ENCODE measurements around the gene PGLYRP2. TPM values are rescaled to one million over a fixed set of nuclear protein-coding genes. Genes with fewer than 3 reads are reported as not detected.
"Not testable (repeated sequence)": the region's sequence is repeated elsewhere in the genome, so short reads cannot be mapped to it uniquely, and the experiment has no call there.

The PGLYRP2 gene
- polyA plus RNA-seq, 2 donors = 0.02 TPM; not detected in 1

DNA sequence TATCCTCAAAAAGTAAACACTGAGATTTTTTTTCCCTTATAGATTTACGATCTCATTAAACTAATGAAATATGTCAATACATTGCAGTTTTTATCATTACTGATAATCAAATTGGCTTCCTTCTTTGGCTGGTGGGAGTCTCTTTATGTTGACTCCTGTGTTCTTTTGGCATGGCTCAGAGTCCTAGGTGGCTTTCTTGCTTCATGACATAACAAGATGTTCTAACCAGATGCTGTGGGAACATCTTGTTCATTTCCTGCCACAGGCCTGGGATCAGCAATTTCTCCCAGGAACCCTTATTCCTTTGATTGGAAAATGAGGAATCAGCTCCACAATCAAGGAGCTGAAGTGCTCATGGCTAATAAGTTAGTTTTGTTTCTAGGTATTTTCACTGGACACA, 15.8 kb upstream of the PGLYRP2 start:
- Histone ChIP-seq H3K27me3 (ENCODE audit: control insufficient read depth in 1 of 2, insufficient read depth in 2 of 2, low read length in 2 of 2) (no peaks in the 10 kb centered on the region), H3K4me3 (ENCODE audit: low read depth in 1 of 2, low read length in 2 of 2) (no peak overlapping the region), H3K36me3 (ENCODE audit: control insufficient read depth in 2 of 2, insufficient read depth in 2 of 2, low read length in 1 of 2) (no peaks in the 10 kb centered on the region), H3K27ac (ENCODE audit: low read depth in 2 of 2, low read length in 1 of 2) (no peak overlapping the region), H3K4me1 (ENCODE audit: control insufficient read depth in 2 of 2, insufficient read depth in 2 of 2, low read length in 1 of 2) (no peaks in the 10 kb centered on the region), H3K9me3 (ENCODE audit: control insufficient read depth in 2 of 2, insufficient read depth in 1 of 2, low read depth in 1 of 2, low read length in 1 of 2) (no peaks in the 10 kb centered on the region)
- WGBS, 2 donors = 88 to 90% methylated on average over 1 of the region's 1 CpG

DNA sequence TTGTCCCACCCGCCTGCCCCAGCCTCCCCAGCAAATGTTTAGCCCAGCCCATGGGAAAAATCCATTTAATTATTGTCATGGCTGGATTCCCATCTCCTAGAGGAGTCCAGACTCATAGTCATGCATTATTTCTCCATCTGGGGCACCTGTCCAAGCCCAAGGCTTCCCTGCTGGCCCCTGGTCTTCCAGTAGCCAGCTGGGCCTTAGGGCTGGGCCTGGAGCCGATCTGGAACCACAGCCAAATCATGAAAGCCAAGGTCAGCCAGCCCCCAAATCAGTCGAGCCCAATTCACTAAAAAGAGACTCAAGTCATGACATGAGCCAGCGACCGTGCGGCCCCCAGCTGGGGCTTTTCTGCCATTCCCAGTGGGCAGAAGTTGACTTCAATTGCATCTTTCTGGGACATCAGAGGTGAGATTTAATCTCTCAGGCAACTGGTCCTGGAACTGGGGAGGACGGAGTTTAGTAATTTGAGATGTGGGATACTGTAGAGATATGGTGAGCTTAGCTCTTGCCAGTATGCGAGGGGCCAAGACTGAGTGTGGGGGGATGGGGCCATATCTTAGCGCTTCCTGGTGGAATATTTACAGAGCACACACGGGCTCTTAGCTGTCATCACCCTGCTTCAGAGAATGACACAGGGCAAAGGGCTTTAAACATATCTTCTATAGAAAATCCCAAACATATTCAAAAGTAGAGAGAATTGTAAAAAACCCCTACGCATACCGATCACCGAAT, 9.4 kb upstream of the PGLYRP2 start:
- H3K4me1 ChIP-seq (ENCODE audit: control insufficient read depth in 2 of 2, insufficient read depth in 2 of 2, low read length in 1 of 2) = no peaks in the 10 kb centered on the region
- no peak overlapping the region for H3K4me3 ChIP-seq (ENCODE audit: low read depth in 1 of 2, low read length in 2 of 2)
- no peaks in the 10 kb centered on the region for H3K9me3 ChIP-seq (ENCODE audit: control insufficient read depth in 2 of 2, insufficient read depth in 1 of 2, low read depth in 1 of 2, low read length in 1 of 2)
- H3K36me3 ChIP-seq (ENCODE audit: control insufficient read depth in 2 of 2, insufficient read depth in 2 of 2, low read length in 1 of 2) = no peaks in the 10 kb centered on the region
- no peaks in the 10 kb centered on the region for H3K27me3 ChIP-seq (ENCODE audit: control insufficient read depth in 1 of 2, insufficient read depth in 2 of 2, low read length in 2 of 2)
- WGBS, 2 donors = 68 to 71% methylated on average over 13 of the region's 13 CpGs
- no peak overlapping the region for H3K27ac ChIP-seq (ENCODE audit: low read depth in 2 of 2, low read length in 1 of 2)

DNA sequence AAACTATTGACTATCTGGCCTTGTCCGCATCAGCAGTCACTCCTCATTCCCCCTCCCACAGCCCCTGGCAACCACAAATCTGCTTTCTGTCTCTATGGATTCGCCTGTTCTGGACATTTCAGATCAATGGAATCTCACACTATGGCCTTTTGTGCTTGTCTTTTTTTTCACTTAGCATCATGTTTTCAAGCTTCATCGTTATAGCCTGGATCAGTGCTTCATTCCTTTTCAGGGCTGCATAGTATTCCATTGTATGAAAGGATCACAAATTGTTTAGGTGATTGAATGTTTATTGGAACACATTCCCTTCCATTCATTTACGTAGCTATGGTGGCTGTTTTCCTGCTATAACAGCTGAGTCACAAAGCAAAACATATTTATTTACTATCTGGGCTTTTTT, 7.7 kb upstream of the PGLYRP2 start:
- no peaks in the 10 kb centered on the region for H3K4me1 ChIP-seq (ENCODE audit: control insufficient read depth in 2 of 2, insufficient read depth in 2 of 2, low read length in 1 of 2)
- no peaks in the 10 kb centered on the region for H3K27me3 ChIP-seq (ENCODE audit: control insufficient read depth in 1 of 2, insufficient read depth in 2 of 2, low read length in 2 of 2)
- WGBS, 2 donors = 94 to 96% methylated on average over 4 of the region's 4 CpGs
- no peak overlapping the region for H3K27ac ChIP-seq (ENCODE audit: low read depth in 2 of 2, low read length in 1 of 2)
- H3K4me3 ChIP-seq (ENCODE audit: low read depth in 1 of 2, low read length in 2 of 2) = no peak overlapping the region
- no peaks in the 10 kb centered on the region for H3K9me3 ChIP-seq (ENCODE audit: control insufficient read depth in 2 of 2, insufficient read depth in 1 of 2, low read depth in 1 of 2, low read length in 1 of 2)
- no peaks in the 10 kb centered on the region for H3K36me3 ChIP-seq (ENCODE audit: control insufficient read depth in 2 of 2, insufficient read depth in 2 of 2, low read length in 1 of 2)

DNA sequence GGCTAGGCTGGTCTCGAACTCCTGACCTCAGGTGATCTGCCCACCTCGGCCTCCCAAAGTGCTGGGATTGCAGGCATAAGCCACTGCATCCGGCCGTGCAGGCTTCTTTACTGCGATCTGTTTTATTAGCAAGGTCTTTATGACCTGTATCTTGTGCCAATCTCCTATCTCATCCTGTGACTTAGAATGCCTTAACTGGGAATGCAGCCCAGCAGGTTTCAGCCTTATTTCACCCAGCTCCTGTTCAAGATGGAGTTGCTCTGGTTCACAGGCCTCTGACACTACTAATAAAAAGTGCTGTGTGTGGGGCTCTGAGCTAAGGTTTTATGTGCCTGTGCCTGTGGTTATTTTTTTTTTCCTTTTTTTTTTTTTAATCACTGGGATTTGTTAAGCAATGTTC, 6.5 kb upstream of the PGLYRP2 start:
- not testable (repeated sequence) for H3K4me1 ChIP-seq (ENCODE audit: control insufficient read depth in 2 of 2, insufficient read depth in 2 of 2, low read length in 1 of 2); H3K4me3 ChIP-seq (ENCODE audit: low read depth in 1 of 2, low read length in 2 of 2); H3K36me3 ChIP-seq (ENCODE audit: control insufficient read depth in 2 of 2, insufficient read depth in 2 of 2, low read length in 1 of 2); H3K27me3 ChIP-seq (ENCODE audit: control insufficient read depth in 1 of 2, insufficient read depth in 2 of 2, low read length in 2 of 2); H3K27ac ChIP-seq (ENCODE audit: low read depth in 2 of 2, low read length in 1 of 2); H3K9me3 ChIP-seq (ENCODE audit: control insufficient read depth in 2 of 2, insufficient read depth in 1 of 2, low read depth in 1 of 2, low read length in 1 of 2)
- WGBS, 2 donors = 76 to 91% methylated on average over 5 of the region's 5 CpGs

DNA sequence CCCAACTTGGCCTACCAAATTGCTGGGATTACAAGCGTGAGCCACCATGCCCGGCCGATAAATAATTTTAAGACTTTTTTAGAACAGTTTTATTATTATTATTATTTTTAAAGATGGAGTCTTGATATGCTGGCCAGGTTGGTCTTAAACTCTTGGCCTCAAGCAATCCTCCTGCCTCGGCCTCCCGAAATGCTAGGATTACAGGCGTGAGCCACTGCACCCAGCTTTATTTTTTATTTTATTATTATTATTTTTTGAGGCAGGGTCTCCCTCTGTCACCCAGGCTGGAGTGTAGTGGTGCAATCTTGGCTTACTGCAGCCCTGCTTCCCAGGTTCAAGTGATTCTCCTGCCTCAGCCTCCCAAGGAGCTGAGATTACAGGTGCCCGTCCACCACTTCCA, 1.7 kb upstream of the PGLYRP2 start:
- not testable (repeated sequence) for H3K4me3 ChIP-seq (ENCODE audit: low read depth in 1 of 2, low read length in 2 of 2); H3K4me1 ChIP-seq (ENCODE audit: control insufficient read depth in 2 of 2, insufficient read depth in 2 of 2, low read length in 1 of 2); H3K27ac ChIP-seq (ENCODE audit: low read depth in 2 of 2, low read length in 1 of 2); H3K9me3 ChIP-seq (ENCODE audit: control insufficient read depth in 2 of 2, insufficient read depth in 1 of 2, low read depth in 1 of 2, low read length in 1 of 2); H3K27me3 ChIP-seq (ENCODE audit: control insufficient read depth in 1 of 2, insufficient read depth in 2 of 2, low read length in 2 of 2); H3K36me3 ChIP-seq (ENCODE audit: control insufficient read depth in 2 of 2, insufficient read depth in 2 of 2, low read length in 1 of 2)
- WGBS, 2 donors = 89 to 92% methylated on average over 7 of the region's 7 CpGs

DNA sequence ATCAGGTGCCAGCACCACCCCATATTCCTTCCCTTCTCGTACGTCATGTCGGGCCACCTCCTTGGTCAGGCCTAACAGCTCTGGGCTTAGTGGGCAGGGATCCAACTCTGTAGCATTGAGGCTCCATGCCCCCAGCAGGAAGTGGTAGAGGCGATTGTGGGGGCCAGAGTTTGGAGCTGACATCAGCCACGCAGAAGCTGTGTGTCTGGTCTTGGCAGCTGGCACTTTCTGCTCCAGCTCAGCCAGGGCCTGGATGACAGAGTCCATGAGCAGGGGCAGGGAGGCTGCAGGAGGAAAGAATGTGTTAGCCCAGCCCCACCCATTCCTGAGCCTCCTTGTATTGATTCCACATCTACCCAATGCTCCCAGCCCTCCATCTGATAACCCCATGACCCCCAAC, 3.0 kb downstream of the PGLYRP2 start:
- Histone ChIP-seq H3K27me3 (ENCODE audit: control insufficient read depth in 1 of 2, insufficient read depth in 2 of 2, low read length in 2 of 2) (no peaks in the 10 kb centered on the region), H3K36me3 (ENCODE audit: control insufficient read depth in 2 of 2, insufficient read depth in 2 of 2, low read length in 1 of 2) (no peaks in the 10 kb centered on the region), H3K9me3 (ENCODE audit: control insufficient read depth in 2 of 2, insufficient read depth in 1 of 2, low read depth in 1 of 2, low read length in 1 of 2) (no peaks in the 10 kb centered on the region), H3K27ac (ENCODE audit: low read depth in 2 of 2, low read length in 1 of 2) (no peak overlapping the region), H3K4me3 (ENCODE audit: low read depth in 1 of 2, low read length in 2 of 2) (no peak overlapping the region), H3K4me1 (ENCODE audit: control insufficient read depth in 2 of 2, insufficient read depth in 2 of 2, low read length in 1 of 2) (peaks cover 0 to 4% of the 10 kb centered on the region in 2 donors)
- 55 to 76% methylated on average over 5 of the region's 5 CpGs for WGBS, 2 donors

DNA sequence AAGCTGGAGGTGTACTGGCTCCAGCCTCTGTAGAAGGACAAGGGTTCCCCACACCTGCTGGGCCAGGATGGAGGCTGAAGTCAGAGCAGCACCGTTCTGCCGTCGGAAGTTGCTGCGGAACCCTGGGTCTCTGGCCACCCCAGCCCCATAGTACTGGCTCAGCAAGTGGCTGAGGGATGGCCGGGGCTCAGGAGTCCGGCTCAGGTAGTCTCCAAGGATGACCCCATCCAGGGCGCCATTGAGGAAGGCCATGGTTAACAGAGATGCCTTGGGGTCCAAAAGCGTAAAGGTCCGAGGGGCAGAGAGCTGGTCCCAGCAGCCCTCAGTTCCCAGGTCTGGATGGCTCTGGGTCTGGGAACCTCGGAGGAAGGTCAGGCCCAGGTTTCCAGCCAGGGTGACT, 3.7 kb downstream of the PGLYRP2 start:
- peaks cover 0 to 4% of the 10 kb centered on the region in 2 donors for H3K4me1 ChIP-seq (ENCODE audit: control insufficient read depth in 2 of 2, insufficient read depth in 2 of 2, low read length in 1 of 2)
- no peak overlapping the region for H3K27ac ChIP-seq (ENCODE audit: low read depth in 2 of 2, low read length in 1 of 2)
- H3K36me3 ChIP-seq (ENCODE audit: control insufficient read depth in 2 of 2, insufficient read depth in 2 of 2, low read length in 1 of 2) = no peaks in the 10 kb centered on the region
- H3K4me3 ChIP-seq (ENCODE audit: low read depth in 1 of 2, low read length in 2 of 2) = no peak overlapping the region
- 94 to 96% methylated on average over 10 of the region's 10 CpGs for WGBS, 2 donors
- H3K9me3 ChIP-seq (ENCODE audit: control insufficient read depth in 2 of 2, insufficient read depth in 1 of 2, low read depth in 1 of 2, low read length in 1 of 2) = no peaks in the 10 kb centered on the region
- no peaks in the 10 kb centered on the region for H3K27me3 ChIP-seq (ENCODE audit: control insufficient read depth in 1 of 2, insufficient read depth in 2 of 2, low read length in 2 of 2)

DNA sequence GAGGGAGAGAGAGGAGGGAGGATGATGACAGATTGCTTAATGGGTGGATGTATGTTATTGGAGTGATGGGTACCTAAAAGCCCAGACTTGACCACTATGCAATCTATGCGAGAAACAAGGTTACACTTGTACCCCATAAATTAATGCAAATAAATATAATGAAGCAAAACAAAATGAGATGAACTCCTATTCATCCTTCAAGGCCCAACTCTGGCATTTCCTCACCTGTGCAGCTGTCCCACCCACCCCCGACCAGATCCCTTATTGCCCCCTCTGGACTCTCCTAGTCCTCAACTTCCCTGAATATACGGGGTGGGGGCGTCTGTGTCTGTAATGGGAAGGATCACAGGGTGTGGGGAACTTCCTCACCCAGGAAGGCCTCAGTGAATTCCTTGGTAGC, 4.1 kb downstream of the PGLYRP2 start:
- Histone ChIP-seq H3K9me3 (ENCODE audit: control insufficient read depth in 2 of 2, insufficient read depth in 1 of 2, low read depth in 1 of 2, low read length in 1 of 2) (no peaks in the 10 kb centered on the region), H3K27ac (ENCODE audit: low read depth in 2 of 2, low read length in 1 of 2) (no peak overlapping the region), H3K36me3 (ENCODE audit: control insufficient read depth in 2 of 2, insufficient read depth in 2 of 2, low read length in 1 of 2) (no peaks in the 10 kb centered on the region), H3K27me3 (ENCODE audit: control insufficient read depth in 1 of 2, insufficient read depth in 2 of 2, low read length in 2 of 2) (no peaks in the 10 kb centered on the region), H3K4me1 (ENCODE audit: control insufficient read depth in 2 of 2, insufficient read depth in 2 of 2, low read length in 1 of 2) (peaks cover 0 to 4% of the 10 kb centered on the region in 2 donors), H3K4me3 (ENCODE audit: low read depth in 1 of 2, low read length in 2 of 2) (no peak overlapping the region)
- 80 to 85% methylated on average over 4 of the region's 4 CpGs for WGBS, 2 donors

DNA sequence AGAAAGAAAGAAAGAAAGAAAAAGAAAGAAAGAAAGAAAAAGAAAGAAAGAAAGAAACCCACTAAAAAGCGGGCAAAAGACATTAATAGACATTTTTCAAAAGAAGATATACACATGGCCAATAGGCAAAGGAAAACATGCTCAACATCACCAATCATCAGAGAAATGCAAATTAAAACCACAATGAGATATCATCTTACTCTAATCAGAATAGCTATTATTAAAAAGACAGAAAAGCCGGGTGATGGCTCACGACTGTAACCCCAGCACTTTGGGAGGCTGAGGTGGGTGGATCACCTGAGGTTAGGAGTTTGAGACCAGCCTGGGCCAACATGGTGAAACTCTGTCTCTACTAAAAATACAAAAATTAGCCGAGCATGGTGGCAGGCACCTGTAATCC, 5.5 kb downstream of the PGLYRP2 start:
- H3K9me3 ChIP-seq (ENCODE audit: control insufficient read depth in 2 of 2, insufficient read depth in 1 of 2, low read depth in 1 of 2, low read length in 1 of 2); H3K27me3 ChIP-seq (ENCODE audit: control insufficient read depth in 1 of 2, insufficient read depth in 2 of 2, low read length in 2 of 2); H3K4me1 ChIP-seq (ENCODE audit: control insufficient read depth in 2 of 2, insufficient read depth in 2 of 2, low read length in 1 of 2); H3K27ac ChIP-seq (ENCODE audit: low read depth in 2 of 2, low read length in 1 of 2); H3K4me3 ChIP-seq (ENCODE audit: low read depth in 1 of 2, low read length in 2 of 2); H3K36me3 ChIP-seq (ENCODE audit: control insufficient read depth in 2 of 2, insufficient read depth in 2 of 2, low read length in 1 of 2): not testable (repeated sequence)
- WGBS, 2 donors = 64 to 67% methylated on average over 4 of the region's 4 CpGs

DNA sequence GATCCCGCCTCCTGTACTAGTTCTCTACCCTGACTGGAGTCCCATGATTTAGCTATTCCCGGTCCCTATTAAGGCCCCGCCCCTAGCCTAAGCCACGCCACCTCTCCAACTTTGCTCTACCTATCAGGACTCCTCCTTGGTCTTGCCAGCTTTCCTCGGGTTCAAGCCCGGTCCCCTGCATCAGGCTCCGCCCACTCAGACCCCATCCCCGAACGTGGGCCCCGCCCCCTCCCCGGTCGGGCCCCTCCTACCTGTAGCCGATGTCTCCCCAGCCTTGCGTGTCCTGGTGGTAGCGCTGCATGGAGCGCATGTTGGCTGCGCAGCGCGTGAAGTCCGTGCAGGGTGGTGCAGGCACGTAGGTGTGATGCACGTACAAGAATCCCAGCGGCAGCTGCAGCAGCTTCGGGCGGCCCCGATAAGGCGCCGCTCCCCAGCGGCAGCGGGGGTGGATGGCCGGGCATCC, 7.6 kb downstream of the PGLYRP2 start:
- Histone ChIP-seq H3K9me3 (ENCODE audit: control insufficient read depth in 2 of 2, insufficient read depth in 1 of 2, low read depth in 1 of 2, low read length in 1 of 2) (no peaks in the 10 kb centered on the region), H3K27ac (ENCODE audit: low read depth in 2 of 2, low read length in 1 of 2) (no peak overlapping the region), H3K4me1 (ENCODE audit: control insufficient read depth in 2 of 2, insufficient read depth in 2 of 2, low read length in 1 of 2) (peaks cover 5 to 9% of the 10 kb centered on the region in 2 donors), H3K36me3 (ENCODE audit: control insufficient read depth in 2 of 2, insufficient read depth in 2 of 2, low read length in 1 of 2) (no peaks in the 10 kb centered on the region), H3K4me3 (ENCODE audit: low read depth in 1 of 2, low read length in 2 of 2) (no peak overlapping the region), H3K27me3 (ENCODE audit: control insufficient read depth in 1 of 2, insufficient read depth in 2 of 2, low read length in 2 of 2) (peaks cover 0 to 2% of the 10 kb centered on the region in 2 donors)
- 54 to 61% methylated on average over 31 of the region's 31 CpGs for WGBS, 2 donors
